GM18502 (cell line): ENCODE measurements around the gene DGKI.

Experiments used
- ATAC-seq: cut with Tn5 transposase; IDR thresholded peaks from one replicate; pipeline ENCODE4 v1.9.1; 2021; ENCODE audit warnings: mild to moderate bottlenecking; ENCODE audit not compliant: unreplicated experiment, poor library complexity

DGKI gene

DNA sequence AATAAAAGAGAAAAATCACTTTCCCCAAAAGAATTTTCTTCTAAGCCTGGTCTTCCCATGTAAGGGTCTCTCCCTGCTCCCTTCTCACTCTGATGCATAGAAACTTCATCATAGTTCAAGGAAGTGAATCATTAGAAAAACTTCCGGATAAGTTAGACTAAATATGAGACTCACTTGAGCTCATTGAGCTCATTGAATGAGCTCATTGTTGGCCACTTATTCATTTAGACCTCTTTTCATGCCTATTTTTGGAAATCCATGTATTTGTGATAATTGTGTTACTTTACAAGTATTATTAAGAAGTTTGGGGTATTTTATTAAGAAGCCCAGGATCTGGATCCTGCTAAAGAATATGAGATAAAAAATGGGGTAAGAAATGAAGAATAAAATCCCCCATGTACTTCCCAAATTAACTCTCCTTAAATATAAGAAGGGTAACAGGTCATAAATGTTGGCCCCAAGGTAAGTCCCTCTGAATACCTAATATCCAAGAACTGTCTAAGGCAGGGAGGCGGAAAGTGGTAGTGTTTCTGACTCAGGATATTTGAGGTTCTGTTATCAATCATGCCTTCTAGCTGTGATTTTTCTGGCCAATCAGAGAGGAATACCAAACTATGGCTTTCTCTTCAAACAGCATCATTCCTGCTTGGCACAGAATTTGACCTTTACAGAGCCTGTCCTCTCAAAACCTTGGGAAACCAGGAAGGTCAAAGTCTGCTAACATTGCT is 266.7 kb downstream of the DGKI start:
- no peak for ATAC-seq

- no peak for ATAC-seq
Observed at GRCh38 chr7:137578541-137578940, 268.2 kb downstream of the DGKI start.

- no peak for ATAC-seq
Observed at GRCh38 chr7:137577184-137577583, 269.6 kb downstream of the DGKI start.

- no peak for ATAC-seq
Observed at GRCh38 chr7:137576481-137576880, 270.3 kb downstream of the DGKI start.

DNA sequence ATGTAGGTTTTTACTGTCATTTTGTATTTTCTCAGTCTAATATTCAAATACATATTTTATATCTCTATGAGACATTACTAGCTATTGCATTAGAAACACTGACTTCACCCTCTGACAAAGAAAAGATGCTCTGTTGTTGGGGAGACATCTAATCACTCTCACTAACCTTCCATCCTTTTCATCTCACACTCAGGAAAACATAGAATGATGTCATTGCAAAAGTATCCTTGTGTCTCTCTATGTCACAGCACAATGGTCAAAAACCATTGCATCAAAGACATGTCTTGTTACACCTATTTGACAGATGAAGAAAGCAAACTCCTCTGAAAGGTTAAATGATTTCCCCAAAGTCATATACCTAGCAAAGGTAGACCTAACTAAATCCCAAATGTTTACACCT is 272.0 kb downstream of the DGKI start:
- ATAC-seq: no peak

DNA sequence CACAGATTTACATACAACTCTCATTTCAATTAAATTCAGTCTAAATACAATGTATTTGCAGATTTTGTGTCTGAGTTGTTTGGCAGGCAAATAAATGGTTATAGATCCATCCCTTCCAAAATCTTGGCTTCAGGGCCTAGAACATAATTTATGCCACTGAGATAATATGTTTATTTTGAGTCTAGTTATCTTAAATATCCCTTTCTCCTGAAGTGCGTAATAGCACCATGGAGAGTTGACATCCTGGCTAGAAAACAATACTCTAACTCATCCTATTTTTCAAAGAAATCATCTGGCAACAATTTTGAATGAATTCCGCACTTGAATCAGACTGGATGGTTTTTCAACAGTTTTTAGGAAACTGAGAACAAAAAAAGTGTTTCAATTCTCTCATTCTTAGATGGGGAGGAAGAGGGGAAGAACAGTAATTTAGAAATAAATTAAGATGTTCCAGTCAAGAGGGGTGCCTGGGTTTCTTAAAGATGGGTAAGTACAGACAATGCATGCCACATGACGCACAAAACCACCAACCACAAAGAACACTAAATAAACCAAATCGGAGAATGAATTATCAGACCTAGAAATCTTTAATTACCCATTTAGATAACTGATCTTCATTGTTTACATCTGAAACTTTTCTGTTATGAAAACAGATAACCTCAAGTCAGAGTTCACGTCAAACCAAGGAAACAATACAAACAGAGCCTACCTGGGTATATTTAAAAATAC is 274.6 kb downstream of the DGKI start:
- no peak for ATAC-seq

GRCh38 chr7:137564677-137565076 is 282.1 kb downstream of the DGKI start:
- no peak for ATAC-seq

GRCh38 chr7:137563981-137564380 is 282.8 kb downstream of the DGKI start:
- ATAC-seq: no peak

DNA sequence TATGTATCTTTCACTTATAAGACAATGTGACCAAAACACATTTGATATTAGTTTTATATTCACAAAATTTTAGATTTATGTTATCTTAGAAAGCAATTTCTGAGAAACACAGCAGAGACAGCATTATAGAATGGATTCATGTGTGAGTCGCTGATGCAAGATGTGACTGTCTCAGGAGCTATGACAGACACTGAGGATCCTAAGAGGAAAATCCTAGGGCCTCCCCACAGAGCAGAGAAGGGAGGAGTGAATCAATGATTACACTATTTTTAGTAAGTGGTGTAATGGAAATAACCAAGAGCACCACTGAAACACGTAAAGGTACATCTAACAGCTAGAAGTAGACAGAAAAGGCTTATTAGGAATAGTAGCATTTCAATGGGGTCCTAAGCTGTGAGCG is 299.3 kb downstream of the DGKI start:
- ATAC-seq: no peak

- no peak for ATAC-seq
Observed at GRCh38 chr7:137546671-137547070, 300.1 kb downstream of the DGKI start.

DNA sequence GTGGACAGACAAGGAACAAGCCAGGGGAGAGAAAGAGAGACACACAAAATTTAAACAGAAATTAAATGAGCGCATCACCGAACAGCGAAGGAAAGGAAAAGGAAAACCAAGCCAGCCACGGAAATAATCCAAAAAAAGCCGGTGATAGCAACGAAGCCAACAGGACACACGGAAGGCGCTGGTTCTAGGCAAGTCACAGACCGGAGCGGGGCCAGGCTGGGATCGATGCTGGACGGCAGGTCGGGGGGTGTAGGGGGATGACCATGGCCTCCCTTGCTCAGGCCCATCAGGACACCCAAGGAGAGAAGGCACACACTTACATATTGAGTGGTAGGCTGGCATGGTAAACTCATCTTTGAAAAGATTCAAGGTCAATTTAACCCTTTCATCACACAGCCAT is 300.8 kb downstream of the DGKI start:
- ATAC-seq: no peak

- no peak for ATAC-seq
Observed at GRCh38 chr7:137545059-137545716, 301.6 kb downstream of the DGKI start.

DNA sequence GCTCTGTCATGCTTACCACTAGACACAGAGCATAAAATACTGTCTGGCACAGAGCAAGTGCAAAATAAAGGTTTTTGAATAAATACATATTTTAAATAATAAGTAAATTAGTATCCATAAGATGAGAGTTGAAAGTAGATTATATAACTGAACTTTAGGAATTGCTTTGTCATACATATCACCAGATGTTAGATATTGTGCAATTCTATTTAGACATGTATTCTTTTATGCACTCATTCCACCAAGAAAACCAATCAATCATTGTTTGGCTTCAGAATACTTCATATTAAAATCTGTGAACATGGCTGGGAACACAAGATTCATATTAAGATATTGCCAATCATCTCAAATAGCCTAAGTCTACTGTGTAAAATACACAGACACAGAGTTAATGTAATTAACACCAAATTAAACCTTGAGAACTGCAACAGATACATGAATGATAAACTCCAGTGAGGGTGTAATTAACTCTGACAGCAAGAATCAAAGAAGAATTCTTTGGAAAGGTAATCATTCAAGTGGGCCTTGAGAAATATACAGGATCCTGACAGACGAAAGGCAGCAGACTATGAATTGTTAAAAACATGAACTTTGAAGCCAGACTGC is 302.2 kb downstream of the DGKI start:
- no peak for ATAC-seq

GRCh38 chr7:137539111-137539715 is 307.6 kb downstream of the DGKI start:
- no peak for ATAC-seq

DNA sequence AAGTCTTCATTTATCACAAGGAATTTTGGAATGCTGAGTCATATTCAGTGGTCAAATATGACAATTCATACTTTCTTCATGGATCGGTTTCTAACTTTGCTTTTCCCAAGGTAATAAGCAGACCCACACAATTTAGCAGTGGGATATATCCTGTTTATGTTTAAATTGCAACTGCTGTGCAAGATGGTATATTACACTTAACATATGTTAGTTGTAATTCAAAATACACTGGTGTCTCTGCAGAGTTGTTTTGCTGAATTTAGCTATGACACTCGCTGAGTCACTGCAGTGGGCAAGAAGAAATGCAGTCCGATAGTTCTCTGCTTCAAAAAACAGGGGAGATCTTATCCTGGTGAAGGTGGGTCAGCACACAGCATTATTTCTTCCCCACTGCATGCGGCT is 308.4 kb downstream of the DGKI start:
- no peak for ATAC-seq

DNA sequence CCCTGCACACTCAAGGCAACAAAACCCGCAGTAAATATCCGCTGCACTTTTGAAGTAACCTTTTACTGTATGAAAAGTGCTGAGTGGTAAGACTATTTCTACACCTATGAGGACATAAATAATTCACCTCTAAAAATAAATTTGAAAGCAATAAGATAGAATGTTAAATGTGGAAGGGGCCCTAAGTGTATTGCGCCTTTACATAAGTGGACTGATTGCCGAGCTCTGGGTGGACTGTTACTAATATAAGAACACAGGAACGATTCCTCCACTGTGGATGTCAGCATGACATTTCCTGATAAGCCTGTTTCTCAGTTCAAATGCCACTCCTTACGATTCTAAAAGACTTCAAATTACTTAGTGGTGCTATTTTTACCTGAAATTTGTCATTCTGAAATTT is 311.2 kb downstream of the DGKI start:
- no peak for ATAC-seq

DNA sequence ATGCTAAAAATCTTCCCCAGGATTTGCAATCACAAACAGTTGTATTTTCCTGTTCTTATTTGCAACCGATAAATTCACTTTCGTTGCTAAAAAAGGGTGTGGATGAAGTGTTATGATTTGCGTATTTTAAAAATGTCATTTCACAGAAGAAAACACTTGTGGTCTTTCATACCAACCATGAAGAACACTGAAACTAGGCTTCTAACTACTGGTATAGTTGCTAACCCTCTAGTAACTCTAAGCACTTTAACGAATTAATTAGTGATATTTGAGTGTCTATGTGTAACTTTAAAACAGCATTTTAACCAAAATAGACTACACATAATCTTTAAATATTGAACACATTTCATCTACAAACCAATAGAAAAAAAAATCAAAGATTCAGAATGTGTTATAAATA is 315.1 kb downstream of the DGKI start:
- no peak for ATAC-seq

- ATAC-seq: no peak
Observed at GRCh38 chr7:137527634-137528033, 319.1 kb downstream of the DGKI start.

- ATAC-seq: no peak
Observed at GRCh38 chr7:137523171-137523570, 323.6 kb downstream of the DGKI start.

- ATAC-seq: no peak
Observed at GRCh38 chr7:137521451-137521850, 325.3 kb downstream of the DGKI start.

- ATAC-seq: no peak
Observed at GRCh38 chr7:137519947-137520346, 326.8 kb downstream of the DGKI start.
